ENCODE data around the gene TRAF2. TPM values are rescaled to one million over a fixed set of nuclear protein-coding genes. Genes with fewer than 3 reads are reported as not detected.

Gene TRAF2
- total and polyA plus RNA-seq, 2 of the 13 experiments (the other 11 are each of a cell fraction or from before 2014, with no cell fraction given): 12.4 to 13.6 TPM

DNA sequence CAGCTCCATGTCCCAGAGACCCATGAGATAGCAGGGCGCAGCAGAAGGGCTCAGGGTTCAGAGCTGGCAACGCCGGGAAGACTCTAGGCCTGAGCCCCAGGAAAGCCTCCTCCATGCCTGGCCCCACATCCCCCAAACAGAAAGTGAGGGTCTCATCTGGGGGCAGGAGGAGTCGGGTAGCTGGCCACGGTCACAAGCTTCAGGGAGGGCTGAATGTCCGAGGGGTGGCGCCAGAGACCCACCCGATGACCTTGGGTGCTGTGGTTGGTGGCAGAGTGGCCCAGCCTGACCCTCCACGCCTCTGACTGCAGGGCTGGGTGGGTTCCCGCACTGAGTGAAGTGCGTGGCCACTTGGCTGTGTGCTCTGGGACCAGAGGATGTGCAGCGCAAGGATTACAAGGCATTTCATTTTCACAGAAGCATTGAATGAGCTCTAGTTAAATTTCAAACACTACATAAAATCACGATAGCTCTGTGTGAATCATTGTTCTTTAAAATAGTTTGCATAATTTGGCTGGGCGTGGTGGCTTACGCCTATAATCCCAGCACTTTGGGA is 61.7 kb downstream of the TRAF2 start (continued):
- TF ChIP-seq ZNF598 (CRISPR knock-in tag; IDR thresholded peaks at IDR 0.05; ENCODE audit: borderline replicate concordance) (peak; percentile 43; the same call in 1 of the 2 replicates), ZKSCAN5 (CRISPR knock-in tag; IDR thresholded peaks at IDR 0.05) (no peak), ZNF501 (CRISPR knock-in tag; IDR thresholded peaks at IDR 0.05) (no peak), ATF7 (IDR thresholded peaks at IDR 0.05) (no peak), ATF7 (CRISPR knock-in tag; IDR thresholded peaks at IDR 0.05) (no peak), NR1H2 (CRISPR knock-in tag; IDR thresholded peaks at IDR 0.05; ENCODE audit: borderline replicate concordance, low read depth) (no peak), NFIC (IDR thresholded peaks at IDR 0.05; ENCODE audit: low read length) (no peak), TMF1 (CRISPR knock-in tag; IDR thresholded peaks at IDR 0.05; ENCODE audit: low read depth) (no peak), ZNF333 (CRISPR knock-in tag; IDR thresholded peaks at IDR 0.05; ENCODE audit: borderline replicate concordance) (no peak), ZNF678 (CRISPR knock-in tag; IDR thresholded peaks at IDR 0.05) (no peak), HOXA7 (CRISPR knock-in tag; IDR thresholded peaks at IDR 0.05) (no peak), MED1 (CRISPR knock-in tag; IDR thresholded peaks at IDR 0.05) (peak; percentile 65; the same call in 1 of the 2 replicates), HDAC2 (CRISPR knock-in tag; IDR thresholded peaks at IDR 0.05) (peak; percentile 44; the same call in 1 of the 2 replicates), HOXA5 (CRISPR knock-in tag; IDR thresholded peaks at IDR 0.05) (peak; percentile 70; the same call in 1 of the 2 replicates), MYC (CRISPR knock-in tag; IDR thresholded peaks at IDR 0.05; ENCODE audit: borderline replicate concordance) (peak; percentile 64; the same call in 1 of the 2 replicates), ZNF432 (CRISPR knock-in tag; IDR thresholded peaks at IDR 0.05; ENCODE audit: borderline replicate concordance) (no peak), ZFP37 (CRISPR knock-in tag; IDR thresholded peaks at IDR 0.05; ENCODE audit: borderline replicate concordance) (no peak)
- TF ChIP-seq, protein P1, sequence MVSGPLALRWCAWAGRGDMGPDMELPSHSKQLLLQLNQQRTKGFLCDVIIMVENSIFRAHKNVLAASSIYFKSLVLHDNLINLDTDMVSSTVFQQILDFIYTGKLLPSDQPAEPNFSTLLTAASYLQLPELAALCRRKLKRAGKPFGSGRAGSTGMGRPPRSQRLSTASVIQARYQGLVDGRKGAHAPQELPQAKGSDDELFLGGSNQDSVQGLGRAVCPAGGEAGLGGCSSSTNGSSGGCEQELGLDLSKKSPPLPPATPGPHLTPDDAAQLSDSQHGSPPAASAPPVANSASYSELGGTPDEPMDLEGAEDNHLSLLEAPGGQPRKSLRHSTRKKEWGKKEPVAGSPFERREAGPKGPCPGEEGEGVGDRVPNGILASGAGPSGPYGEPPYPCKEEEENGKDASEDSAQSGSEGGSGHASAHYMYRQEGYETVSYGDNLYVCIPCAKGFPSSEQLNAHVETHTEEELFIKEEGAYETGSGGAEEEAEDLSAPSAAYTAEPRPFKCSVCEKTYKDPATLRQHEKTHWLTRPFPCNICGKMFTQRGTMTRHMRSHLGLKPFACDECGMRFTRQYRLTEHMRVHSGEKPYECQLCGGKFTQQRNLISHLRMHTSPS (CRISPR knock-in tag; IDR thresholded peaks at IDR 0.05; ENCODE audit: low read depth): peak; percentile 69
- TF ChIP-seq, protein P2, sequence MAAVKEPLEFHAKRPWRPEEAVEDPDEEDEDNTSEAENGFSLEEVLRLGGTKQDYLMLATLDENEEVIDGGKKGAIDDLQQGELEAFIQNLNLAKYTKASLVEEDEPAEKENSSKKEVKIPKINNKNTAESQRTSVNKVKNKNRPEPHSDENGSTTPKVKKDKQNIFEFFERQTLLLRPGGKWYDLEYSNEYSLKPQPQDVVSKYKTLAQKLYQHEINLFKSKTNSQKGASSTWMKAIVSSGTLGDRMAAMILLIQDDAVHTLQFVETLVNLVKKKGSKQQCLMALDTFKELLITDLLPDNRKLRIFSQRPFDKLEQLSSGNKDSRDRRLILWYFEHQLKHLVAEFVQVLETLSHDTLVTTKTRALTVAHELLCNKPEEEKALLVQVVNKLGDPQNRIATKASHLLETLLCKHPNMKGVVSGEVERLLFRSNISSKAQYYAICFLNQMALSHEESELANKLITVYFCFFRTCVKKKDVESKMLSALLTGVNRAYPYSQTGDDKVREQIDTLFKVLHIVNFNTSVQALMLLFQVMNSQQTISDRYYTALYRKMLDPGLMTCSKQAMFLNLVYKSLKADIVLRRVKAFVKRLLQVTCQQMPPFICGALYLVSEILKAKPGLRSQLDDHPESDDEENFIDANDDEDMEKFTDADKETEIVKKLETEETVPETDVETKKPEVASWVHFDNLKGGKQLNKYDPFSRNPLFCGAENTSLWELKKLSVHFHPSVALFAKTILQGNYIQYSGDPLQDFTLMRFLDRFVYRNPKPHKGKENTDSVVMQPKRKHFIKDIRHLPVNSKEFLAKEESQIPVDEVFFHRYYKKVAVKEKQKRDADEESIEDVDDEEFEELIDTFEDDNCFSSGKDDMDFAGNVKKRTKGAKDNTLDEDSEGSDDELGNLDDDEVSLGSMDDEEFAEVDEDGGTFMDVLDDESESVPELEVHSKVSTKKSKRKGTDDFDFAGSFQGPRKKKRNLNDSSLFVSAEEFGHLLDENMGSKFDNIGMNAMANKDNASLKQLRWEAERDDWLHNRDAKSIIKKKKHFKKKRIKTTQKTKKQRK (IDR thresholded peaks at IDR 0.05; ENCODE audit: low read length): no peak
- TF ChIP-seq, protein P3, sequence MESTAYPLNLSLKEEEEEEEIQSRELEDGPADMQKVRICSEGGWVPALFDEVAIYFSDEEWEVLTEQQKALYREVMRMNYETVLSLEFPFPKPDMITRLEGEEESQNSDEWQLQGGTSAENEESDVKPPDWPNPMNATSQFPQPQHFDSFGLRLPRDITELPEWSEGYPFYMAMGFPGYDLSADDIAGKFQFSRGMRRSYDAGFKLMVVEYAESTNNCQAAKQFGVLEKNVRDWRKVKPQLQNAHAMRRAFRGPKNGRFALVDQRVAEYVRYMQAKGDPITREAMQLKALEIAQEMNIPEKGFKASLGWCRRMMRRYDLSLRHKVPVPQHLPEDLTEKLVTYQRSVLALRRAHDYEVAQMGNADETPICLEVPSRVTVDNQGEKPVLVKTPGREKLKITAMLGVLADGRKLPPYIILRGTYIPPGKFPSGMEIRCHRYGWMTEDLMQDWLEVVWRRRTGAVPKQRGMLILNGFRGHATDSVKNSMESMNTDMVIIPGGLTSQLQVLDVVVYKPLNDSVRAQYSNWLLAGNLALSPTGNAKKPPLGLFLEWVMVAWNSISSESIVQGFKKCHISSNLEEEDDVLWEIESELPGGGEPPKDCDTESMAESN (CRISPR knock-in tag; conservative IDR thresholded peaks at IDR 0.05): no peak
- TF ChIP-seq, protein P4, sequence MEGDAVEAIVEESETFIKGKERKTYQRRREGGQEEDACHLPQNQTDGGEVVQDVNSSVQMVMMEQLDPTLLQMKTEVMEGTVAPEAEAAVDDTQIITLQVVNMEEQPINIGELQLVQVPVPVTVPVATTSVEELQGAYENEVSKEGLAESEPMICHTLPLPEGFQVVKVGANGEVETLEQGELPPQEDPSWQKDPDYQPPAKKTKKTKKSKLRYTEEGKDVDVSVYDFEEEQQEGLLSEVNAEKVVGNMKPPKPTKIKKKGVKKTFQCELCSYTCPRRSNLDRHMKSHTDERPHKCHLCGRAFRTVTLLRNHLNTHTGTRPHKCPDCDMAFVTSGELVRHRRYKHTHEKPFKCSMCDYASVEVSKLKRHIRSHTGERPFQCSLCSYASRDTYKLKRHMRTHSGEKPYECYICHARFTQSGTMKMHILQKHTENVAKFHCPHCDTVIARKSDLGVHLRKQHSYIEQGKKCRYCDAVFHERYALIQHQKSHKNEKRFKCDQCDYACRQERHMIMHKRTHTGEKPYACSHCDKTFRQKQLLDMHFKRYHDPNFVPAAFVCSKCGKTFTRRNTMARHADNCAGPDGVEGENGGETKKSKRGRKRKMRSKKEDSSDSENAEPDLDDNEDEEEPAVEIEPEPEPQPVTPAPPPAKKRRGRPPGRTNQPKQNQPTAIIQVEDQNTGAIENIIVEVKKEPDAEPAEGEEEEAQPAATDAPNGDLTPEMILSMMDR (CRISPR knock-in tag; IDR thresholded peaks at IDR 0.05): peak; percentile 97
